GM20000 (cell line): ENCODE results near the gene ZNF394.

ENCODE experiments used
- DNase-seq: peaks from one replicate; pipeline ENCODE4 v3.0.0; 2012; ENCODE audit warnings: low spot score
- CTCF ChIP-seq: IDR thresholded peaks from 2 replicates; pipeline ENCODE4 v1.5.1; 2012; ENCODE audit warnings: mild to moderate bottlenecking, control low read depth; ENCODE audit errors: extremely low read depth, missing control alignments

The ZNF394 gene

GRCh38 chr7:99456288-99456687 is 43.8 kb downstream of the ZNF394 start:
- TF ChIP-seq CTCF = no peak
- no peak for DNase-seq

GRCh38 chr7:99455874-99456273 is 44.2 kb downstream of the ZNF394 start:
- no peak for TF ChIP-seq CTCF
- no peak for DNase-seq

GRCh38 chr7:99453105-99453504 is 47.0 kb downstream of the ZNF394 start:
- no peak for TF ChIP-seq CTCF
- no peak for DNase-seq

GRCh38 chr7:99452541-99452940 is 47.5 kb downstream of the ZNF394 start:
- DNase-seq = no peak
- TF ChIP-seq CTCF = no peak

- DNase-seq = no peak
- no peak for TF ChIP-seq CTCF
These were observed 48.1 kb downstream of the ZNF394 start for GRCh38 chr7:99451936-99452335.

- DNase-seq = no peak
- no peak for TF ChIP-seq CTCF
These were observed 50.8 kb downstream of the ZNF394 start for GRCh38 chr7:99449326-99449725.

GRCh38 chr7:99448855-99449254 is 51.2 kb downstream of the ZNF394 start:
- no peak for DNase-seq
- no peak for TF ChIP-seq CTCF
